HepG2 (cell line): ENCODE results near the gene RALBP1.

Experiments used
- FOXO1 ChIP-seq: sonication (generic); formaldehyde crosslinking; IDR thresholded peaks from 2 replicates; pipeline ENCODE4 v1.4.0; 2020; ENCODE audit warnings: missing genetic modification reagents
- HMG20A ChIP-seq: IDR thresholded peaks from 2 replicates; pipeline ENCODE4 v1.6.1; 2016; ENCODE audit warnings: borderline replicate concordance
- HOXA7 ChIP-seq: sonication (generic); formaldehyde crosslinking; IDR thresholded peaks from 2 replicates; pipeline ENCODE4 v1.8.1; 2022; ENCODE audit warnings: mild to moderate bottlenecking, missing genetic modification reagents, moderate library complexity
- MIER2 ChIP-seq: IDR thresholded peaks from 2 replicates; pipeline ENCODE4 v1.6.1; 2016; ENCODE audit warnings: missing biosample characterization, missing genetic modification reagents
- NFIC ChIP-seq: IDR thresholded peaks from 2 replicates; pipeline ENCODE4 v1.6.1; 2012; ENCODE audit warnings: mild to moderate bottlenecking, low read length, inconsistent platforms
- PPARG ChIP-seq: conservative IDR thresholded peaks from 2 replicates; pipeline ENCODE4 v1.6.1; 2016; ENCODE audit warnings: missing biosample characterization, missing genetic modification reagents
- SP5 ChIP-seq: IDR thresholded peaks from 2 replicates; pipeline ENCODE4 v1.6.1; 2016; ENCODE audit warnings: low read depth, borderline replicate concordance
- TAF15 ChIP-seq: fragments of 200-400 bp; formaldehyde crosslinking; IDR thresholded peaks from one replicate; pipeline ENCODE4 v1.6.1; 2018; ENCODE audit warnings: mild to moderate bottlenecking, low read depth, low read length; ENCODE audit not compliant: poor library complexity, severe bottlenecking
- ZNF546 ChIP-seq: sonication (generic); formaldehyde crosslinking; conservative IDR thresholded peaks from 2 replicates; pipeline ENCODE4 v1.8.1; 2023; ENCODE audit warnings: mild to moderate bottlenecking, missing genetic modification reagents
- TF ChIP-seq, protein P1 (sequence below): sonication (generic); formaldehyde crosslinking; IDR thresholded peaks from 2 replicates; pipeline ENCODE4 v1.5.0; 2020; ENCODE audit warnings: missing genetic modification reagents
- TF ChIP-seq, protein P2 (sequence below): sonication (generic); formaldehyde crosslinking; IDR thresholded peaks from 2 replicates; pipeline ENCODE4 v1.5.0; 2020; ENCODE audit warnings: mild to moderate bottlenecking, missing genetic modification reagents, moderate library complexity
- TF ChIP-seq, protein P3 (sequence below): sonication (generic); formaldehyde crosslinking; IDR thresholded peaks from 2 replicates; pipeline ENCODE4 v1.8.1; 2023; ENCODE audit warnings: mild to moderate bottlenecking, missing genetic modification reagents

DNA sequence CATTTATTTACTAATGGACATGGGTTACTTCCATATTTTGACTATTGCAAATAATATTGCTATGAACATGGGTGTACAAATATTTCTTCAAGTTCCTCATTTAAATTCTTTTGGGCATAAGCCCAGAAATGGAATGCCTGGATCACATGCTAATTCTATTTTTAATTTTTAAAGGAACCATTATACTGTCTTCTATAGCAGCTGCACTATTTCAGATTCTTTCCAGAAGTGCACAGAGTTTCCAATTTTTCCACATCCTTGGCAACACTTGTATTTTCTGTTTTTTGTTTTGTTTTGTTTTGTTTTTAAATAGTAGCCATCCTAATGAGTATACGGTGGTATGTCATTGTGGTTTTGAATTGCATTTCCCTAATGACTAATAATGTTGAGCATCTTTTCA is 8.5 kb upstream of the RALBP1 start:
- TF ChIP-seq MIER2 (CRISPR knock-in tag) (no peak), TAF15 (no peak), ZNF546 (no peak), SP5 (CRISPR knock-in tag) (no peak), NFIC (no peak), FOXO1 (CRISPR knock-in tag) (no peak), PPARG (CRISPR knock-in tag) (no peak), HMG20A (no peak), HOXA7 (CRISPR knock-in tag) (no peak)
- TF ChIP-seq, protein P1, sequence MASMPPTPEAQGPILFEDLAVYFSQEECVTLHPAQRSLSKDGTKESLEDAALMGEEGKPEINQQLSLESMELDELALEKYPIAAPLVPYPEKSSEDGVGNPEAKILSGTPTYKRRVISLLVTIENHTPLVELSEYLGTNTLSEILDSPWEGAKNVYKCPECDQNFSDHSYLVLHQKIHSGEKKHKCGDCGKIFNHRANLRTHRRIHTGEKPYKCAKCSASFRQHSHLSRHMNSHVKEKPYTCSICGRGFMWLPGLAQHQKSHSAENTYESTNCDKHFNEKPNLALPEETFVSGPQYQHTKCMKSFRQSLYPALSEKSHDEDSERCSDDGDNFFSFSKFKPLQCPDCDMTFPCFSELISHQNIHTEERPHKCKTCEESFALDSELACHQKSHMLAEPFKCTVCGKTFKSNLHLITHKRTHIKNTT, result no peak
- TF ChIP-seq, protein P2, sequence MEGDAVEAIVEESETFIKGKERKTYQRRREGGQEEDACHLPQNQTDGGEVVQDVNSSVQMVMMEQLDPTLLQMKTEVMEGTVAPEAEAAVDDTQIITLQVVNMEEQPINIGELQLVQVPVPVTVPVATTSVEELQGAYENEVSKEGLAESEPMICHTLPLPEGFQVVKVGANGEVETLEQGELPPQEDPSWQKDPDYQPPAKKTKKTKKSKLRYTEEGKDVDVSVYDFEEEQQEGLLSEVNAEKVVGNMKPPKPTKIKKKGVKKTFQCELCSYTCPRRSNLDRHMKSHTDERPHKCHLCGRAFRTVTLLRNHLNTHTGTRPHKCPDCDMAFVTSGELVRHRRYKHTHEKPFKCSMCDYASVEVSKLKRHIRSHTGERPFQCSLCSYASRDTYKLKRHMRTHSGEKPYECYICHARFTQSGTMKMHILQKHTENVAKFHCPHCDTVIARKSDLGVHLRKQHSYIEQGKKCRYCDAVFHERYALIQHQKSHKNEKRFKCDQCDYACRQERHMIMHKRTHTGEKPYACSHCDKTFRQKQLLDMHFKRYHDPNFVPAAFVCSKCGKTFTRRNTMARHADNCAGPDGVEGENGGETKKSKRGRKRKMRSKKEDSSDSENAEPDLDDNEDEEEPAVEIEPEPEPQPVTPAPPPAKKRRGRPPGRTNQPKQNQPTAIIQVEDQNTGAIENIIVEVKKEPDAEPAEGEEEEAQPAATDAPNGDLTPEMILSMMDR (CRISPR knock-in tag), result no peak
- TF ChIP-seq, protein P3, sequence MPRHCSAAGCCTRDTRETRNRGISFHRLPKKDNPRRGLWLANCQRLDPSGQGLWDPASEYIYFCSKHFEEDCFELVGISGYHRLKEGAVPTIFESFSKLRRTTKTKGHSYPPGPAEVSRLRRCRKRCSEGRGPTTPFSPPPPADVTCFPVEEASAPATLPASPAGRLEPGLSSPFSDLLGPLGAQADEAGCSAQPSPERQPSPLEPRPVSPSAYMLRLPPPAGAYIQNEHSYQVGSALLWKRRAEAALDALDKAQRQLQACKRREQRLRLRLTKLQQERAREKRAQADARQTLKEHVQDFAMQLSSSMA (CRISPR knock-in tag), result no peak
